ENCODE measurements around the gene SHANK3. TPM values are rescaled to one million over a fixed set of nuclear protein-coding genes. Genes with fewer than 3 reads are reported as not detected.

Gene SHANK3
- total and polyA plus RNA-seq, 2 donors (not counting 3 experiments of a cell fraction or from before 2014, with no cell fraction given) = 26.1 to 158 TPM

DNA sequence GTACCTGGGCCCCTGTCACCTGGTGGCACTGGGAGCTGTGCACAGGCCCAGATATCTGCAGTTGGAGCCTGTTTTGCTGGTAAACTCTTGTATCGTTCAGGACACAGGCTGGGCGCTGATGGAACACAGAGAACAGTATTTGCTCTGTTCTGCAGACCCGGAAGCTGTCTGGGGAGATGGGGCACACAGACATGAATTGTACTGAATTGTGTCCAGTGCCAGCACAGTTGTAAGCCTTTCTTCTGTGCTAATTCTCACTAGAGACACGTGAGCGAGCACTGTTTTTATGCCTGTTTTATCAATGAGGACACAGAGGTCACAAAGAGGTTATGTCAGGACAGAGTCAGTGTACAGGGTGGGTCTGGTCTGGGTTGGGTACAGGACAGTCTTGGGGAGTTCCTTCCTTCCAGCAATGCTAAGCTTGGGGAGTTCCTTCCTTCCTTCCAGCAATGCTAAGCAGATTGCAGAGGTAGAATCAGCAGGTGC is 41.0 kb downstream of the SHANK3 start:
- no peak overlapping the region for H3K4me2 ChIP-seq (ENCODE audit: insufficient read depth, low read length)
- H3K9ac ChIP-seq (replicated peaks; ENCODE audit: extremely low read depth, insufficient read depth, low read length) = no peak overlapping the region
- H3K36me3 ChIP-seq (ENCODE audit: control insufficient read depth in 2 of 2, extremely low read depth in 1 of 2, insufficient read depth in 2 of 2, low read length in 2 of 2) = peaks cover 38 to 83% of the 10 kb centered on the region in 2 experiments
- no peak for DNase-seq (ENCODE audit: low read depth, low spot score)
- no peak overlapping the region for H3K4me3 ChIP-seq (replicated peaks in 1 of 3; ENCODE audit: insufficient read depth in 1 of 3, low read depth in 1 of 3, low read length in 3 of 3)
- dilution Hi-C loops (cut with MboI; ENCODE audit: extremely low pct_ligation_motif_present, low sequenced_read_pairs) (no loop called here), intact Hi-C loops (cut with micrococcal nuclease) (no loop called here)
- TF ChIP-seq GATA2 (IDR thresholded peaks at IDR 0.05; ENCODE audit: insufficient read depth, insufficient read length, low read depth, low read length) = no peak
- TF ChIP-seq, protein P1, sequence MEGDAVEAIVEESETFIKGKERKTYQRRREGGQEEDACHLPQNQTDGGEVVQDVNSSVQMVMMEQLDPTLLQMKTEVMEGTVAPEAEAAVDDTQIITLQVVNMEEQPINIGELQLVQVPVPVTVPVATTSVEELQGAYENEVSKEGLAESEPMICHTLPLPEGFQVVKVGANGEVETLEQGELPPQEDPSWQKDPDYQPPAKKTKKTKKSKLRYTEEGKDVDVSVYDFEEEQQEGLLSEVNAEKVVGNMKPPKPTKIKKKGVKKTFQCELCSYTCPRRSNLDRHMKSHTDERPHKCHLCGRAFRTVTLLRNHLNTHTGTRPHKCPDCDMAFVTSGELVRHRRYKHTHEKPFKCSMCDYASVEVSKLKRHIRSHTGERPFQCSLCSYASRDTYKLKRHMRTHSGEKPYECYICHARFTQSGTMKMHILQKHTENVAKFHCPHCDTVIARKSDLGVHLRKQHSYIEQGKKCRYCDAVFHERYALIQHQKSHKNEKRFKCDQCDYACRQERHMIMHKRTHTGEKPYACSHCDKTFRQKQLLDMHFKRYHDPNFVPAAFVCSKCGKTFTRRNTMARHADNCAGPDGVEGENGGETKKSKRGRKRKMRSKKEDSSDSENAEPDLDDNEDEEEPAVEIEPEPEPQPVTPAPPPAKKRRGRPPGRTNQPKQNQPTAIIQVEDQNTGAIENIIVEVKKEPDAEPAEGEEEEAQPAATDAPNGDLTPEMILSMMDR (IDR thresholded peaks at IDR 0.05; ENCODE audit: extremely low read depth in 1 of 2, insufficient read depth in 1 of 2, low read depth in 1 of 2, low read length in 2 of 2) = no peak
- no peak for TF ChIP-seq EZH2 (IDR thresholded peaks at IDR 0.05; ENCODE audit: borderline replicate concordance, low read depth, low read length, severe bottlenecking)
- TF ChIP-seq MYC (IDR thresholded peaks at IDR 0.05; ENCODE audit: low read depth, low read length) = no peak
- H3K27ac ChIP-seq (ENCODE audit: insufficient read depth, low read depth, low read length) = no peak overlapping the region
- no peaks in the 10 kb centered on the region for H3K4me1 ChIP-seq (ENCODE audit: control insufficient read depth, extremely low read depth, insufficient read depth, low read length)
- H2AFZ ChIP-seq (ENCODE audit: low read depth, low read length) = no peak overlapping the region
- FAIRE-seq = no peak
- H3K79me2 ChIP-seq (ENCODE audit: control insufficient read depth, insufficient read depth, low read length) = peaks cover 9% of the 10 kb centered on the region
- H3K27me3 ChIP-seq (ENCODE audit: control insufficient read depth in 2 of 2, insufficient read depth in 2 of 2, low read length in 2 of 2) = no peaks in the 10 kb centered on the region
- H4K20me1 ChIP-seq (replicated peaks; ENCODE audit: control insufficient read depth, extremely low read depth, insufficient read depth, low read length) = no peaks in the 10 kb centered on the region
- no peaks in the 10 kb centered on the region for H3K9me3 ChIP-seq (replicated peaks; ENCODE audit: control insufficient read depth, insufficient read depth, low read length)
- no peaks in the 10 kb centered on the region for H3K9me1 ChIP-seq (replicated peaks; ENCODE audit: control insufficient read depth, extremely low read depth, insufficient read depth, low read length)
- ChIA-PET CTCF (no interaction called here), POLR2A (no interaction called here)
- no TSS peak for BruUV-seq (replicated peaks)

DNA sequence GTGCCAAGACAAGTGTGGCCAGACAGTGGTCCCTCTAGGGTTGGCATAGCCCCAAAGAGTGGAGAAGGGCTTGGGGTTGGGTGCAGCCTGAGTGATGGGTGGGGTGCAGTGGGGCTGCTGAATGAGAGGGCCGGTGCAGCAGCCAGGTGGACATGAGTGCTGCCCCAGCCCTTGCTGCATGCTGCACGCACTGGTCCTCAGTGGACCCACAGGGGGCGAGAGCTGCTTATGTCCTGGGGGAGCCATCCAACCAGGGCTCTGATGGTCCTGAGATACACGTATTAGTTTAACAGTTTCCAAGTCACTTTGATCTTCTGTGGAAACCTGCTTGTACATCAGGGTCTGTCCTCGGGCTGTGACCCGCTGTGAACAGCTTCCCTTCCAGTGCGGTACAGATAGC is 41.5 kb downstream of the SHANK3 start:
- no peaks in the 10 kb centered on the region for H3K4me1 ChIP-seq (ENCODE audit: control insufficient read depth, extremely low read depth, insufficient read depth, low read length)
- ChIA-PET CTCF (no interaction called here), POLR2A (no interaction called here)
- H3K9me3 ChIP-seq (replicated peaks; ENCODE audit: control insufficient read depth, insufficient read depth, low read length) = no peaks in the 10 kb centered on the region
- no peak for DNase-seq (ENCODE audit: low read depth, low spot score)
- H2AFZ ChIP-seq (ENCODE audit: low read depth, low read length) = no peak overlapping the region
- H3K27ac ChIP-seq (ENCODE audit: insufficient read depth, low read depth, low read length) = no peak overlapping the region
- BruUV-seq (replicated peaks) = no TSS peak
- peak; percentile 26 for TF ChIP-seq POLR2AphosphoS5 (IDR thresholded peaks at IDR 0.05; ENCODE audit: insufficient read depth, low read depth, low read length)
- TF ChIP-seq GATA2 (IDR thresholded peaks at IDR 0.05; ENCODE audit: insufficient read depth, insufficient read length, low read depth, low read length) = no peak
- TF ChIP-seq JUN (IDR thresholded peaks at IDR 0.05; ENCODE audit: borderline replicate concordance, insufficient read depth, insufficient read length, low read depth) = no peak
- TF ChIP-seq MYC (IDR thresholded peaks at IDR 0.05; ENCODE audit: low read depth, low read length) = no peak
- no peak for FAIRE-seq
- dilution Hi-C loops (cut with MboI; ENCODE audit: extremely low pct_ligation_motif_present, low sequenced_read_pairs) (no loop called here), intact Hi-C loops (cut with micrococcal nuclease) (no loop called here)
- no peaks in the 10 kb centered on the region for H3K9me1 ChIP-seq (replicated peaks; ENCODE audit: control insufficient read depth, extremely low read depth, insufficient read depth, low read length)
- no peaks in the 10 kb centered on the region for H3K27me3 ChIP-seq (ENCODE audit: control insufficient read depth in 2 of 2, insufficient read depth in 2 of 2, low read length in 2 of 2)
- no peak overlapping the region for H3K9ac ChIP-seq (replicated peaks; ENCODE audit: extremely low read depth, insufficient read depth, low read length)
- no peak overlapping the region for H3K4me3 ChIP-seq (replicated peaks in 1 of 3; ENCODE audit: insufficient read depth in 1 of 3, low read depth in 1 of 3, low read length in 3 of 3)
- H3K4me2 ChIP-seq (ENCODE audit: insufficient read depth, low read length) = no peak overlapping the region
- peaks cover 36 to 83% of the 10 kb centered on the region in 2 experiments for H3K36me3 ChIP-seq (ENCODE audit: control insufficient read depth in 2 of 2, extremely low read depth in 1 of 2, insufficient read depth in 2 of 2, low read length in 2 of 2)
- H4K20me1 ChIP-seq (replicated peaks; ENCODE audit: control insufficient read depth, extremely low read depth, insufficient read depth, low read length) = no peaks in the 10 kb centered on the region
- peaks cover 11% of the 10 kb centered on the region for H3K79me2 ChIP-seq (ENCODE audit: control insufficient read depth, insufficient read depth, low read length)

Measured in endothelial cell of umbilical vein (primary cell).